MCF 10A (cell line): ENCODE results near the gene RIMS1. TPM values are rescaled to one million over a fixed set of nuclear protein-coding genes. Genes with fewer than 3 reads are reported as not detected.

Experiments
- BruUV-seq: library from RNA; stranded (reverse); fragments of 400-500 nt; replicated peaks from 2 replicates; lab custom pipeline; 2021; lab: Mats Ljungman, UMichigan
- CTCF ChIA-PET: fragments of 300-600 bp; sonication (Branson Sonifier 250); formaldehyde crosslinking; extraction: SDS; loops from one replicate; lab custom pipeline; 2021; ENCODE audit warnings: antibody characterized with exemption, inconsistent platforms; lab: Yijun Ruan, JAX
- POLR2A ChIA-PET: fragments of 300-600, 350-650 bp; sonication (Branson Sonifier 250); formaldehyde crosslinking; extraction: SDS; loops from one replicate; lab custom pipeline; 2020; ENCODE audit warnings: antibody characterized with exemption, inconsistent platforms; lab: Yijun Ruan, JAX
- DNase-seq: peaks from one replicate; pipeline ENCODE4 v3.0.0-alpha.2; 2018; ENCODE audit not compliant: unreplicated experiment
- H3K27ac Mint-ChIP-seq: one replicate; pipeline ENCODE4 v1.8.0; 2022; ENCODE audit warnings: mild to moderate bottlenecking, low read depth, mixed read lengths; ENCODE audit not compliant: unreplicated experiment
- H3K27me3 Mint-ChIP-seq: one replicate; pipeline ENCODE4 v1.8.0; 2022; ENCODE audit warnings: mixed read lengths; ENCODE audit not compliant: insufficient read depth, unreplicated experiment
- H3K36me3 Mint-ChIP-seq: one replicate; pipeline ENCODE4 v1.8.0; 2022; ENCODE audit warnings: mild to moderate bottlenecking, moderate library complexity, mixed read lengths; ENCODE audit not compliant: insufficient read depth, unreplicated experiment
- H3K4me1 Mint-ChIP-seq: one replicate; pipeline ENCODE4 v1.8.0; 2022; ENCODE audit warnings: mixed read lengths; ENCODE audit not compliant: insufficient read depth, unreplicated experiment
- H3K4me3 Mint-ChIP-seq: one replicate; pipeline ENCODE4 v1.8.0; 2022; ENCODE audit warnings: mild to moderate bottlenecking, moderate library complexity, mixed read lengths; ENCODE audit not compliant: unreplicated experiment
- H3K9me3 Mint-ChIP-seq: one replicate; pipeline ENCODE4 v1.8.0; 2022; ENCODE audit warnings: mixed read lengths; ENCODE audit not compliant: unreplicated experiment
- intact Hi-C: fragments of 100-400 bp; cut with micrococcal nuclease; formaldehyde crosslinking; loops from 2 replicates; pipeline ENCODE4 v1.14.1; 2022
- total RNA-seq: library from RNA; stranded (reverse); gene quantifications from 2 replicates; pipeline ENCODE4 v1.2.3, GENCODE V29; 2022
- TF ChIP-seq, protein P1 (sequence below): fragments of 200-600 bp; IDR thresholded peaks from one replicate; pipeline ENCODE4 v1.8.0; 2022; ENCODE audit warnings: antibody characterized with exemption, mild to moderate bottlenecking; ENCODE audit not compliant: unreplicated experiment

The RIMS1 gene
- total RNA-seq, 1 experiment from 2014 or later, result not detected

DNA sequence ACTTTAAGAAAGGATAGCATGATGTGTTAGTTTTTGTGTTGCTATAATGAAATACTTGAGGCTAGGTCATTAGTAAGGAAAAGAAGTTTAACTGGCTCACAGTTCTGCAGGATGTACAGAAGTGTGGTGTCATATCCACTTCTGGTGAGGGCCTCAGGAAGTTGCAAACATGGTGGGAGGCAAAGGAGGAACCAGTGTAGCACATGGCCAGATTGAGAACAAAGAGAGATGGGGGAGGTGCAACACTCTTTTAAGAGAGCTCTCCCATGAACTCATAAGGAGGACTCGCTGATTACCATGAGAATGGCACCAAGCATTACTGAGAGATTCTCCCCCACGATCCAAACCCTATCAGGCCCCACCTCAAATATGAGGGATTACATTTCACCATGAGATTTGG lies 265.4 kb downstream of the RIMS1 start:
- H3K4me1 Mint-ChIP-seq, result no peaks in the 10 kb centered on the region
- no peaks in the 10 kb centered on the region for H3K36me3 Mint-ChIP-seq
- intact Hi-C loops, result no loop called here
- H3K27ac Mint-ChIP-seq, result no peak overlapping the region
- no peak for DNase-seq
- BruUV-seq, result no TSS peak
- no peaks in the 10 kb centered on the region for H3K27me3 Mint-ChIP-seq
- ChIA-PET CTCF (no interaction called here), POLR2A (no interaction called here)
- TF ChIP-seq, protein P1, sequence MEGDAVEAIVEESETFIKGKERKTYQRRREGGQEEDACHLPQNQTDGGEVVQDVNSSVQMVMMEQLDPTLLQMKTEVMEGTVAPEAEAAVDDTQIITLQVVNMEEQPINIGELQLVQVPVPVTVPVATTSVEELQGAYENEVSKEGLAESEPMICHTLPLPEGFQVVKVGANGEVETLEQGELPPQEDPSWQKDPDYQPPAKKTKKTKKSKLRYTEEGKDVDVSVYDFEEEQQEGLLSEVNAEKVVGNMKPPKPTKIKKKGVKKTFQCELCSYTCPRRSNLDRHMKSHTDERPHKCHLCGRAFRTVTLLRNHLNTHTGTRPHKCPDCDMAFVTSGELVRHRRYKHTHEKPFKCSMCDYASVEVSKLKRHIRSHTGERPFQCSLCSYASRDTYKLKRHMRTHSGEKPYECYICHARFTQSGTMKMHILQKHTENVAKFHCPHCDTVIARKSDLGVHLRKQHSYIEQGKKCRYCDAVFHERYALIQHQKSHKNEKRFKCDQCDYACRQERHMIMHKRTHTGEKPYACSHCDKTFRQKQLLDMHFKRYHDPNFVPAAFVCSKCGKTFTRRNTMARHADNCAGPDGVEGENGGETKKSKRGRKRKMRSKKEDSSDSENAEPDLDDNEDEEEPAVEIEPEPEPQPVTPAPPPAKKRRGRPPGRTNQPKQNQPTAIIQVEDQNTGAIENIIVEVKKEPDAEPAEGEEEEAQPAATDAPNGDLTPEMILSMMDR, result no peak
- no peaks in the 10 kb centered on the region for H3K9me3 Mint-ChIP-seq
- H3K4me3 Mint-ChIP-seq, result no peak overlapping the region

DNA sequence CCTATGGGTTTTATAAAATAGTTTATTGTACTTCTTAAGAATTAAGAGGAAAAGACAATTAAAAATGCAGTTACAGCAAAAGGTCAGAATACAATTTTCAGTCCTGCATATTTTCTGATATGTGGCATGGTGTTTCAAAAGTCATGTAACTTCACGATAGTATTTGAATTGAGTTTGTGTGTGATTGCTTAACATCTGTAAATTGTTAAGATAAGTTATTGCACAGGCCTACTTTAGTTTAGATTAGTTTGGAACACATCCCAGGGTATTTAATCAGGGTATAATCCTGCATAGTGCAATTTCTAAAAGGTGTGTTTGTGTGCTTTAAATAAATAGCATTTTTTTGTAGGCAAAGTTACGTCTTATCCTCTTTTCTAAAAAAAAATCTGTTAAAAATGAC lies 289.6 kb downstream of the RIMS1 start:
- intact Hi-C loops, result no loop called here
- ChIA-PET POLR2A (no interaction called here), CTCF (no interaction called here)
- Mint-ChIP-seq H3K36me3 (no peaks in the 10 kb centered on the region), H3K27me3 (peaks cover 67% of the 10 kb centered on the region), H3K27ac (no peak overlapping the region), H3K4me3 (no peak overlapping the region), H3K4me1 (no peaks in the 10 kb centered on the region), H3K9me3 (no peaks in the 10 kb centered on the region)
- no TSS peak for BruUV-seq
- TF ChIP-seq, protein P1, result no peak
- DNase-seq, result no peak

GRCh38 chr6:72182337-72183246 lies 296.2 kb downstream of the RIMS1 start:
- CTCF ChIA-PET, result interaction anchor here (0.5 kb wide), 1 partner anchor 668 kb away, joined by 3 read pairs; no protein-coding TSS in a partner anchor
- no peak overlapping the region for H3K27ac Mint-ChIP-seq
- intact Hi-C loops, result no loop called here
- no peaks in the 10 kb centered on the region for H3K9me3 Mint-ChIP-seq
- BruUV-seq, result no TSS peak
- no peaks in the 10 kb centered on the region for H3K36me3 Mint-ChIP-seq
- peak overlapping the region; percentile 56 for H3K4me3 Mint-ChIP-seq
- TF ChIP-seq, protein P1, result no peak
- POLR2A ChIA-PET, result no interaction called here
- DNase-seq, result no peak
- H3K27me3 Mint-ChIP-seq, result peaks cover 80% of the 10 kb centered on the region
- peaks cover 5% of the 10 kb centered on the region for H3K4me1 Mint-ChIP-seq

DNA sequence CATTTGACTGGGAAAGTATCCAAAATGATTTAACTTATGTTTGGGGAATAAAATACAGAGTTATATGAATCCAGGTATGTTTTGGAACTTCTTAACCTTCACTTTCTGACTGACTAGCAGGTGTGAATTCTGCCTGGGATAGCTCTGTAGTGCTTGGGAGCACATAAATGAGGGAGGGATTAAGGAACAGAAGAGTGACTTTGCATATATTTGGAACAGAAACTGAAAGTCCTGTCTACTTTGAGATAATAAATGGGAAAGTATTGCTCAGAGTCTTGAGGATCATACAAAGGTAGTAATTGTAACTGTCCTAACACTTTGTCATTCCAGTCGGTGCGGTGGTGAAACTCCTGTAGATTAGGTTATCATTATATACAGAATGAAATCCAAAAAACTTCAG lies 317.6 kb downstream of the RIMS1 start:
- no peak overlapping the region for H3K4me3 Mint-ChIP-seq
- intact Hi-C loops, result no loop called here
- no peak for DNase-seq
- BruUV-seq, result no TSS peak
- ChIA-PET CTCF (no interaction called here), POLR2A (no interaction called here)
- no peaks in the 10 kb centered on the region for H3K9me3 Mint-ChIP-seq
- H3K27ac Mint-ChIP-seq, result no peak overlapping the region
- H3K27me3 Mint-ChIP-seq, result peaks cover 94% of the 10 kb centered on the region
- no peaks in the 10 kb centered on the region for H3K36me3 Mint-ChIP-seq
- TF ChIP-seq, protein P1, result no peak
- H3K4me1 Mint-ChIP-seq, result no peaks in the 10 kb centered on the region
